H9 (cell line): ENCODE data around the gene DAB1. TPM values are rescaled to one million over a fixed set of nuclear protein-coding genes. Genes with fewer than 3 reads are reported as not detected.

Experiments
- DNase-seq: peaks from one replicate; pipeline ENCODE4 v3.0.0-alpha.2; 2017
- H2AFZ ChIP-seq: one replicate; pipeline ENCODE4 v1.6.1; 2013; ENCODE audit warnings: mild to moderate bottlenecking, low read length, control low read depth, moderate library complexity
- H2AK5ac ChIP-seq: 2 replicates; pipeline ENCODE4 v1.6.1; 2013; ENCODE audit warnings: low read length, control low read depth, mixed read lengths; ENCODE audit not compliant: insufficient read length
- H2BK120ac ChIP-seq: one replicate; pipeline ENCODE4 v1.6.1; 2013; ENCODE audit warnings: low read depth, mild to moderate bottlenecking, low read length, control low read depth, inconsistent platforms; ENCODE audit not compliant: poor library complexity, severe bottlenecking
- H2BK12ac ChIP-seq: 2 replicates; pipeline ENCODE4 v1.6.1; 2013; ENCODE audit warnings: low read length, control low read depth, mixed read lengths, low read depth; ENCODE audit not compliant: insufficient read length
- H2BK15ac ChIP-seq: 2 replicates; pipeline ENCODE4 v1.6.1; 2013; ENCODE audit warnings: low read depth, low read length, control low read depth
- H2BK20ac ChIP-seq: one replicate; pipeline ENCODE4 v1.6.1; 2013; ENCODE audit warnings: low read depth, mild to moderate bottlenecking, low read length, control low read depth, inconsistent platforms; ENCODE audit not compliant: poor library complexity, severe bottlenecking
- H2BK5ac ChIP-seq: 2 replicates; pipeline ENCODE4 v1.6.1; 2013; ENCODE audit warnings: low read length, control low read depth, mixed read lengths; ENCODE audit not compliant: insufficient read length
- H3K14ac ChIP-seq: 2 replicates; pipeline ENCODE4 v1.6.1; 2013; ENCODE audit warnings: low read length, control low read depth; ENCODE audit not compliant: insufficient read depth
- H3K18ac ChIP-seq: 2 replicates; pipeline ENCODE4 v1.6.1; 2013; ENCODE audit warnings: low read depth, mild to moderate bottlenecking, mixed read lengths, low read length, control low read depth; ENCODE audit not compliant: insufficient read length
- H3K23ac ChIP-seq: 2 replicates; pipeline ENCODE4 v1.6.1; 2013; ENCODE audit warnings: low read length, control low read depth, mixed read lengths, low read depth; ENCODE audit not compliant: insufficient read length
- H3K23me2 ChIP-seq: 2 replicates; pipeline ENCODE4 v1.6.1; 2013; ENCODE audit warnings: low read depth, mild to moderate bottlenecking, mixed read lengths, low read length, control low read depth; ENCODE audit not compliant: insufficient read length, poor library complexity, severe bottlenecking
- H3K27ac ChIP-seq: 2 replicates; pipeline ENCODE4 v1.5.1; 2013; ENCODE audit warnings: low read length, control low read depth, mixed read lengths, low read depth; ENCODE audit not compliant: insufficient read length
- H3K27me3 ChIP-seq: 2 replicates; pipeline ENCODE4 v1.6.1; 2013; ENCODE audit warnings: low read length, control low read depth, inconsistent platforms; ENCODE audit not compliant: insufficient read depth
- H3K4ac ChIP-seq: 2 replicates; pipeline ENCODE4 v1.6.1; 2013; ENCODE audit warnings: low read depth, mild to moderate bottlenecking, control low read depth, inconsistent platforms, low read length, moderate library complexity
- H3K4me1 ChIP-seq: 2 replicates; pipeline ENCODE4 v1.6.1; 2013; ENCODE audit warnings: low read length, control low read depth, inconsistent platforms; ENCODE audit not compliant: insufficient read depth
- H3K4me2 ChIP-seq: 2 replicates; pipeline ENCODE4 v1.6.1; 2013; ENCODE audit warnings: low read length, control low read depth, mixed read lengths; ENCODE audit not compliant: insufficient read length, insufficient read depth
- H3K56ac ChIP-seq: 2 replicates; pipeline ENCODE4 v1.6.1; 2013; ENCODE audit warnings: low read depth, mild to moderate bottlenecking, mixed read lengths, low read length, control low read depth; ENCODE audit not compliant: insufficient read length
- H3K79me1 ChIP-seq: 2 replicates; pipeline ENCODE4 v1.6.1; 2013; ENCODE audit warnings: low read depth, mild to moderate bottlenecking, moderate library complexity, low read length, control low read depth, inconsistent platforms; ENCODE audit not compliant: insufficient read depth, poor library complexity, severe bottlenecking
- H3K79me2 ChIP-seq: 2 replicates; pipeline ENCODE4 v1.6.1; 2013; ENCODE audit warnings: low read length, control low read depth, inconsistent platforms; ENCODE audit not compliant: insufficient read depth
- H3K9ac ChIP-seq: 2 replicates; pipeline ENCODE4 v1.6.1; 2013; ENCODE audit warnings: low read length, control low read depth, mixed read lengths; ENCODE audit not compliant: insufficient read length; ENCODE audit errors: extremely low read depth
- H3K9me3 ChIP-seq: one replicate; pipeline ENCODE4 v1.6.1; 2013; ENCODE audit warnings: low read depth, low read length, inconsistent platforms; ENCODE audit not compliant: control insufficient read depth
- H3T11ph ChIP-seq: one replicate; pipeline ENCODE4 v1.6.1; 2013; ENCODE audit warnings: mild to moderate bottlenecking, low read length, control low read depth, inconsistent platforms
- H4K20me1 ChIP-seq: one replicate; pipeline ENCODE4 v1.6.1; 2013; ENCODE audit not compliant: control insufficient read depth, insufficient read length, insufficient read depth
- H4K5ac ChIP-seq: 2 replicates; pipeline ENCODE4 v1.6.1; 2013; ENCODE audit warnings: low read depth, mild to moderate bottlenecking, mixed read lengths, low read length, control low read depth; ENCODE audit not compliant: insufficient read length
- H4K8ac ChIP-seq: replicated peaks from 2 replicates; pipeline ENCODE4 v1.6.1; 2013; ENCODE audit warnings: low read length, control low read depth, mixed read lengths, low read depth; ENCODE audit not compliant: insufficient read length
- H4K91ac ChIP-seq: 2 replicates; pipeline ENCODE4 v1.6.1; 2013; ENCODE audit warnings: low read depth, mild to moderate bottlenecking, moderate library complexity, mixed read lengths, low read length, control low read depth; ENCODE audit not compliant: insufficient read length
- H3K27ac Mint-ChIP-seq, 3 experiments: 2 replicates in 2 of 3; 3 replicates in 1 of 3; pipeline ENCODE4 v1.8.0; 2020 to 2021; ENCODE audit warnings: mixed read lengths in 3 of 3, mild to moderate bottlenecking in 1 of 3, moderate library complexity in 1 of 3
- H3K27me3 Mint-ChIP-seq: 2 replicates; pipeline ENCODE4 v1.8.0; 2021; ENCODE audit warnings: low read depth, mild to moderate bottlenecking, moderate library complexity, mixed read lengths
- H3K36me3 Mint-ChIP-seq, 3 experiments: 2 replicates in 2 of 3; 3 replicates in 1 of 3; pipeline ENCODE4 v1.8.0; 2020 to 2021; ENCODE audit warnings: low read depth in 3 of 3, mixed read lengths in 3 of 3; ENCODE audit not compliant: insufficient read depth in 1 of 3
- H3K4me1 Mint-ChIP-seq, 2 experiments: 2 replicates each; pipeline ENCODE4 v1.8.0; 2020; ENCODE audit warnings: mixed read lengths in 2 of 2
- H3K4me3 Mint-ChIP-seq, 2 experiments: 2 replicates in 1 of 2; 3 replicates in 1 of 2; pipeline ENCODE4 v1.8.0; 2020 to 2021; ENCODE audit warnings: mild to moderate bottlenecking in 2 of 2, mixed read lengths in 2 of 2, moderate library complexity in 1 of 2
- H3K9me3 Mint-ChIP-seq, 2 experiments: 2 replicates in 1 of 2; 3 replicates in 1 of 2; pipeline ENCODE4 v1.8.0; 2020; ENCODE audit warnings: mild to moderate bottlenecking in 2 of 2, mixed read lengths in 2 of 2, moderate library complexity in 1 of 2
- CTCF ChIP-seq: fragments of 200-600 bp; sonication (generic); conservative IDR thresholded peaks from 3 replicates; pipeline ENCODE4 v1.8.0; 2021; ENCODE audit warnings: antibody characterized with exemption, mild to moderate bottlenecking
- WGBS: extraction: QIAGEN DNeasy Blood & Tissue Kit; methylation state at CpG from one replicate; pipeline ENCODE4 v1.1.7; 2013; ENCODE audit warnings: missing lambda C conversion rate, low lambda C conversion rate, mixed read lengths; ENCODE audit not compliant: insufficient read length; ENCODE audit errors: extremely low coverage; 5-methylcytosine and 5-hydroxymethylcytosine counted together
- total RNA-seq: library from RNA; stranded (reverse); gene quantifications from 2 replicates; pipeline ENCODE4 v1.2.1, GENCODE V29; 2021

Gene DAB1
- total RNA-seq, 1 experiment from 2014 or later: 9.3 TPM

- Histone ChIP-seq H3K23me2 (no peaks in the 10 kb centered on the region), H2BK12ac (no peak overlapping the region), H4K8ac (no peak overlapping the region), H3K79me2 (no peaks in the 10 kb centered on the region), H4K91ac (no peak overlapping the region), H2BK20ac (no peak overlapping the region), H3K56ac (no peak overlapping the region), H3K23ac (no peak overlapping the region), H3K79me1 (no peaks in the 10 kb centered on the region), H2AFZ (no peak overlapping the region), H2BK15ac (no peak overlapping the region), H2BK120ac (no peak overlapping the region), H4K20me1 (no peaks in the 10 kb centered on the region), H3K4me1 (peaks cover 11% of the 10 kb centered on the region), H2BK5ac (no peak overlapping the region), H2AK5ac (no peak overlapping the region), H3K27ac (no peak overlapping the region), H3K18ac (no peak overlapping the region), H3K4ac (no peak overlapping the region), H3K14ac (no peak overlapping the region), H3K27me3 (no peaks in the 10 kb centered on the region), H3K9ac (no peak overlapping the region), H3K9me3 (no peaks in the 10 kb centered on the region), H3T11ph (no peak overlapping the region), H3K4me2 (no peak overlapping the region), H4K5ac (no peak overlapping the region)
- no peak overlapping the region for H3K4me3 Mint-ChIP-seq
- H3K36me3 Mint-ChIP-seq: peaks cover 0 to 3% (median 0%) of the 10 kb centered on the region in 3 experiments; a peak in 2 of 7 replicates
- peaks cover 0 to 5% of the 10 kb centered on the region in 2 experiments; a peak in 1 of 5 replicates for H3K9me3 Mint-ChIP-seq
- peak overlapping the region in 2 of 3 experiments; percentile 21 to 39; a peak in 4 of 7 replicates for H3K27ac Mint-ChIP-seq
- H3K4me1 Mint-ChIP-seq: peaks cover 44 to 45% of the 10 kb centered on the region in 2 experiments
- DNase-seq: no peak
- TF ChIP-seq CTCF: no peak
- WGBS: no CpG with 5 or more reads among the region's 8 CpGs
- peaks cover 1% of the 10 kb centered on the region for H3K27me3 Mint-ChIP-seq
Measured at GRCh38 chr1:57157818-57158603, 265.8 kb downstream of the DAB1 start.
